ENCODE data around the gene ANKLE1. TPM values are rescaled to one million over a fixed set of nuclear protein-coding genes. Genes with fewer than 3 reads are reported as not detected.

Gene ANKLE1
- total and polyA plus RNA-seq, 10 of the 15 experiments (the other 5 are each of a cell fraction or from before 2014, with no cell fraction given): 2.2 to 17.9 (median 10.9) TPM

GRCh38 chr19:17245535-17245984 lies 36.1 kb upstream of the ANKLE1 start, which contains the start of gene NR2F6:
Gene NR2F6, minus strand, starts transcription at chr19:17245919. Its CDS starts 699 bp downstream, at chr19:17245220.
- Histone ChIP-seq H3K9me3 (replicated peaks; ENCODE audit: control insufficient read depth, insufficient read depth, low read length) (no peaks in the 10 kb centered on the region), H3K36me3 (ENCODE audit: control insufficient read depth in 2 of 2, insufficient read depth in 2 of 2, low read length in 1 of 2) (no peaks in the 10 kb centered on the region), H3K79me2 (ENCODE audit: control insufficient read depth, insufficient read depth, low read length) (peaks cover 7% of the 10 kb centered on the region), H3K27me3 (replicated peaks in 1 of 2; ENCODE audit: control insufficient read depth in 2 of 2, insufficient read depth in 2 of 2, low read length in 1 of 2) (no peaks in the 10 kb centered on the region), H3K9ac (ENCODE audit: control insufficient read depth, insufficient read depth, low read length) (peak within 1 kb of the TSS; percentile 73), H3K27ac (ENCODE audit: control insufficient read depth, insufficient read depth) (peak within 1 kb of the TSS; percentile 42), H3K4me1 (ENCODE audit: control insufficient read depth, insufficient read depth, low read length) (peaks cover 14% of the 10 kb centered on the region), H3K4me2 (ENCODE audit: control insufficient read depth, insufficient read depth) (peak within 1 kb of the TSS; percentile 81), H3K4me3 (peak within 1 kb of the TSS; percentile 70), H4K20me1 (ENCODE audit: control insufficient read depth, insufficient read depth) (no peaks in the 10 kb centered on the region), H2AFZ (ENCODE audit: control insufficient read depth, low read depth, low read length) (peak within 1 kb of the TSS; percentile 78)
- WGBS (ENCODE audit: insufficient coverage, insufficient replicate concordance, low lambda C conversion rate, missing lambda C conversion rate): no CpG with 5 or more reads among the region's 72 CpGs
- ChIA-PET SMC1A (ENCODE audit: uncharacterized antibody, unreplicated experiment) (no interaction called here), POLR2A (interaction anchor here (1.4 kb wide), 1 partner anchor 11 kb away, joined by 3 read pairs; no protein-coding TSS in a partner anchor), CTCF (no interaction called here), RAD21 (ENCODE audit: unreplicated experiment) (no interaction called here)
- BruUV-seq (replicated peaks): no TSS peak
- no peak; the same call in 2 of the 3 replicates for ATAC-seq
- intact Hi-C loops (cut with micrococcal nuclease; ENCODE audit: unreplicated experiment) (no loop called here), in situ Hi-C loops (cut with MboI) (no loop called here)
- no peak for FAIRE-seq
- DNase-seq (ENCODE audit: low read depth, low spot score): no peak
- TF ChIP-seq TAF1 (IDR thresholded peaks at IDR 0.05; ENCODE audit: borderline replicate concordance, low read depth, low read length): no peak; the same call in 1 of the 2 replicates
- TF ChIP-seq ZSCAN29 (IDR thresholded peaks at IDR 0.05): peak; percentile 16; the same call in 1 of the 2 replicates
- TF ChIP-seq BCL11A (IDR thresholded peaks at IDR 0.05; ENCODE audit: low read depth, low read length): no peak
- no peak for TF ChIP-seq ASH2L (IDR thresholded peaks at IDR 0.05; ENCODE audit: borderline replicate concordance, low read depth)
- no peak for TF ChIP-seq ZZZ3 (IDR thresholded peaks at IDR 0.05; ENCODE audit: control insufficient read depth, insufficient read length, low read depth)
- no peak for TF ChIP-seq HDGF (IDR thresholded peaks at IDR 0.05)
- no peak for TF ChIP-seq SMAD5 (IDR thresholded peaks at IDR 0.05; ENCODE audit: low read depth)
- TF ChIP-seq SREBF1 (IDR thresholded peaks at IDR 0.05; ENCODE audit: low read length): no peak
- 0 out of 2 replicates have a peak, but pooled peaks have one; percentile 11 for TF ChIP-seq TCF3 (IDR thresholded peaks at IDR 0.05; ENCODE audit: borderline replicate concordance, insufficient read depth, low read depth, low read length)
- TF ChIP-seq JUNB (IDR thresholded peaks at IDR 0.05): no peak
- TF ChIP-seq MTA3 (IDR thresholded peaks at IDR 0.05; ENCODE audit: borderline replicate concordance, low read length): no peak
- no peak for TF ChIP-seq SUZ12 (IDR thresholded peaks at IDR 0.05; ENCODE audit: unreplicated experiment)
- TF ChIP-seq RBBP5 (conservative IDR thresholded peaks at IDR 0.05): no peak
- TF ChIP-seq YY1 (IDR thresholded peaks at IDR 0.05; ENCODE audit: low read depth, low read length): peak; percentile 14; the same call in 1 of the 2 replicates
- no peak for TF ChIP-seq KLF5 (IDR thresholded peaks at IDR 0.05; ENCODE audit: partially characterized antibody)
- no peak for TF ChIP-seq CBFB (IDR thresholded peaks at IDR 0.05; ENCODE audit: low read depth)
- TF ChIP-seq SREBF2 (IDR thresholded peaks at IDR 0.05; ENCODE audit: low read length): no peak
- no peak for TF ChIP-seq IKZF1 (conservative IDR thresholded peaks at IDR 0.05)
- TF ChIP-seq CREM (IDR thresholded peaks at IDR 0.05; ENCODE audit: low read depth): no peak
- no peak for TF ChIP-seq LARP7 (IDR thresholded peaks at IDR 0.05)
- no peak for TF ChIP-seq PKNOX1 (IDR thresholded peaks at IDR 0.05)
- no peak for TF ChIP-seq TARDBP (IDR thresholded peaks at IDR 0.05; ENCODE audit: borderline replicate concordance)
- TF ChIP-seq RAD21 (IDR thresholded peaks at IDR 0.05; ENCODE audit: insufficient read depth, low read depth, low read length): no peak
- no peak for TF ChIP-seq NFIC (IDR thresholded peaks at IDR 0.05; ENCODE audit: low read depth, low read length)
- TF ChIP-seq REST (IDR thresholded peaks at IDR 0.05; ENCODE audit: low read depth, low read length): no peak
- TF ChIP-seq EZH2 (IDR thresholded peaks at IDR 0.05; ENCODE audit: borderline replicate concordance, control insufficient read depth, low read depth, low read length): no peak

Data from GM12878 (cell line).